PC-9 (cell line): ENCODE measurements around the gene MS4A10.

Experiments used
- EZH2 ChIP-seq: fragments of 200-600 bp; sonication (generic); IDR thresholded peaks from 2 replicates; pipeline ENCODE4 v1.8.0; 2017; ENCODE audit warnings: antibody characterized with exemption, low read depth
- TF ChIP-seq, protein P1 (sequence below): fragments of 200-600 bp; sonication (generic); conservative IDR thresholded peaks from 2 replicates; pipeline ENCODE4 v1.6.1; 2017; ENCODE audit warnings: mixed run types, antibody characterized with exemption, mild to moderate bottlenecking, moderate library complexity

DNA sequence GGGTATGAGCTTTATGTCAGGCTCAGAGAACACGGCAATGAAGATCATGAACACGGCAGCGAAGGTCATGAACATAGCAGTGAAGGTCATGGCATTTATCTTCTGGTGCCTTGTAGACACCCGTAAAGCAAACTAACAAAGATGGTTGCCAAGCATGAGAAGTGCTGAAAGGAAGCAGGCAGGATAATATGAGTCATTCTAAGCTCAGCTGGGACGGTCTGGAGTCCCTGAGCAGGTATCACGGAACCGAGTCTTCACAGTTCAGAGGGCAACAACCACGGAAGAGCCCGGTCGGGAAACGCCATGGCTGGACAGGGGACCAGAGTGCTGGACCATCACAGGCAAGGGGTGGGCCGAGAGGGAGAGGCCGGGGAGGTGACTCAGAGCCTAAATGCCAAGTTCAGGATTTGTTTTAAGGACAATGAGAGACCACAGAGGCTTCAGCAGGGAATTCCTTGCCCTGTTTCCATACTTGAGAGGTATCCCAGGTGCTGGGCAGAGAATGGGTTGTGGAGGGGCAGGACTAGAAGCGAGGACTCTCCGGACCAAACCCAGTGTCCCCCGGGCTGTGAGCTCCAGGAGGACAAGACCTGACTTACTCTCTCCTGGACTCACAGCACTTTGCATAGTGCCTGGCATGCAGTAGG, 13.1 kb upstream of the MS4A10 start:
- TF ChIP-seq, protein P1, sequence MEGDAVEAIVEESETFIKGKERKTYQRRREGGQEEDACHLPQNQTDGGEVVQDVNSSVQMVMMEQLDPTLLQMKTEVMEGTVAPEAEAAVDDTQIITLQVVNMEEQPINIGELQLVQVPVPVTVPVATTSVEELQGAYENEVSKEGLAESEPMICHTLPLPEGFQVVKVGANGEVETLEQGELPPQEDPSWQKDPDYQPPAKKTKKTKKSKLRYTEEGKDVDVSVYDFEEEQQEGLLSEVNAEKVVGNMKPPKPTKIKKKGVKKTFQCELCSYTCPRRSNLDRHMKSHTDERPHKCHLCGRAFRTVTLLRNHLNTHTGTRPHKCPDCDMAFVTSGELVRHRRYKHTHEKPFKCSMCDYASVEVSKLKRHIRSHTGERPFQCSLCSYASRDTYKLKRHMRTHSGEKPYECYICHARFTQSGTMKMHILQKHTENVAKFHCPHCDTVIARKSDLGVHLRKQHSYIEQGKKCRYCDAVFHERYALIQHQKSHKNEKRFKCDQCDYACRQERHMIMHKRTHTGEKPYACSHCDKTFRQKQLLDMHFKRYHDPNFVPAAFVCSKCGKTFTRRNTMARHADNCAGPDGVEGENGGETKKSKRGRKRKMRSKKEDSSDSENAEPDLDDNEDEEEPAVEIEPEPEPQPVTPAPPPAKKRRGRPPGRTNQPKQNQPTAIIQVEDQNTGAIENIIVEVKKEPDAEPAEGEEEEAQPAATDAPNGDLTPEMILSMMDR, result no peak
- TF ChIP-seq EZH2, result no peak
